GM12872 (cell line): ENCODE results near the gene CABP2.

ENCODE experiments used
- CTCF ChIP-seq: IDR thresholded peaks from 3 replicates; pipeline ENCODE4 v1.5.1; 2011; ENCODE audit warnings: low read depth, mild to moderate bottlenecking, low read length, moderate library complexity; ENCODE audit not compliant: insufficient read depth

Gene CABP2

GRCh38 chr11:67472882-67473281 lies 50.4 kb downstream of the CABP2 start:
- TF ChIP-seq CTCF, result no peak

GRCh38 chr11:67470337-67471002 lies 52.8 kb downstream of the CABP2 start:
- TF ChIP-seq CTCF, result no peak

GRCh38 chr11:67469508-67469811 lies 53.8 kb downstream of the CABP2 start:
- TF ChIP-seq CTCF, result no peak
